ENCODE results near the gene FDCSP. TPM values are rescaled to one million over a fixed set of nuclear protein-coding genes. Genes with fewer than 3 reads are reported as not detected.

Gene FDCSP
- total and polyA plus RNA-seq, 4 donors = not detected

- DNase-seq (ENCODE audit: low spot score) = no peak
- H3K9me3 ChIP-seq (ENCODE audit: control insufficient read depth in 4 of 4, low read length in 3 of 4) = no peaks in the 10 kb centered on the region
- H3K9ac ChIP-seq (ENCODE audit: low read depth in 1 of 2, low read length in 2 of 2) = no peak overlapping the region
- H3K4me3 ChIP-seq (ENCODE audit: low read depth in 1 of 3, low read length in 3 of 3) = no peak overlapping the region
- H3K4me1 ChIP-seq (ENCODE audit: control insufficient read depth in 4 of 4, insufficient read depth in 4 of 4, low read length in 3 of 4) = peaks cover 0 to 9% (median 4%) of the 10 kb centered on the region in 4 donors
- no peak overlapping the region for H3K27ac ChIP-seq (ENCODE audit: low read depth in 1 of 2, low read length in 2 of 2)
- no peaks in the 10 kb centered on the region for H3K36me3 ChIP-seq (ENCODE audit: control insufficient read depth in 4 of 4, insufficient read depth in 3 of 4, low read depth in 1 of 4, low read length in 3 of 4)
- WGBS = 85% methylated on average over 5 of the region's 5 CpGs
- TF ChIP-seq FOXA2 (IDR thresholded peaks at IDR 0.05) = no peak
- TF ChIP-seq YY1 (IDR thresholded peaks at IDR 0.05) = no peak
- no peak for TF ChIP-seq MAX (IDR thresholded peaks at IDR 0.05)
- no peak for TF ChIP-seq CTCF (IDR thresholded peaks at IDR 0.05; ENCODE audit: low read depth, low read length, missing input control)
- TF ChIP-seq RAD21 (IDR thresholded peaks at IDR 0.05) = no peak
- no peak for TF ChIP-seq ZBTB33 (IDR thresholded peaks at IDR 0.05)
- no peak for TF ChIP-seq NR2F2 (IDR thresholded peaks at IDR 0.05)
- no peak for TF ChIP-seq REST (IDR thresholded peaks at IDR 0.05)
- TF ChIP-seq HNF4G (IDR thresholded peaks at IDR 0.05) = no peak
- no peak for TF ChIP-seq HNF4A (conservative IDR thresholded peaks at IDR 0.05)
- no peak for TF ChIP-seq SP1 (IDR thresholded peaks at IDR 0.05)
- no peak for TF ChIP-seq FOXA1 (IDR thresholded peaks at IDR 0.05)
- TF ChIP-seq GABPA (IDR thresholded peaks at IDR 0.05 in 1 of 2, conservative IDR thresholded peaks at IDR 0.05 in 1 of 2) = no peak
- no peaks in the 10 kb centered on the region for H3K27me3 ChIP-seq (ENCODE audit: control insufficient read depth in 4 of 4, insufficient read depth in 4 of 4, low read length in 3 of 4)
Measured at GRCh38 chr4:70178075-70178660, 47.8 kb upstream of the FDCSP start.

GRCh38 chr4:70179811-70180210, 46.1 kb upstream of the FDCSP start:
- H3K27ac ChIP-seq (ENCODE audit: low read depth in 1 of 2, low read length in 2 of 2) = no peak overlapping the region
- H3K4me3 ChIP-seq (ENCODE audit: low read depth in 1 of 3, low read length in 3 of 3) = no peak overlapping the region
- no peaks in the 10 kb centered on the region for H3K9me3 ChIP-seq (ENCODE audit: control insufficient read depth in 4 of 4, low read length in 3 of 4)
- no peaks in the 10 kb centered on the region for H3K27me3 ChIP-seq (ENCODE audit: control insufficient read depth in 4 of 4, insufficient read depth in 4 of 4, low read length in 3 of 4)
- H3K4me1 ChIP-seq (ENCODE audit: control insufficient read depth in 4 of 4, insufficient read depth in 4 of 4, low read length in 3 of 4) = peaks cover 0 to 13% (median 4%) of the 10 kb centered on the region in 4 donors
- DNase-seq (ENCODE audit: low spot score) = no peak
- H3K9ac ChIP-seq (ENCODE audit: low read depth in 1 of 2, low read length in 2 of 2) = no peak overlapping the region
- WGBS = 71% methylated on average over 2 of the region's 2 CpGs
- no peaks in the 10 kb centered on the region for H3K36me3 ChIP-seq (ENCODE audit: control insufficient read depth in 4 of 4, insufficient read depth in 3 of 4, low read depth in 1 of 4, low read length in 3 of 4)
- no peak for TF ChIP-seq FOXA1 (IDR thresholded peaks at IDR 0.05)
- TF ChIP-seq SP1 (IDR thresholded peaks at IDR 0.05) = no peak
- TF ChIP-seq FOXA2 (IDR thresholded peaks at IDR 0.05) = no peak
- no peak for TF ChIP-seq RXRA (IDR thresholded peaks at IDR 0.05)
- TF ChIP-seq NR2F2 (IDR thresholded peaks at IDR 0.05) = no peak
- no peak for TF ChIP-seq RAD21 (IDR thresholded peaks at IDR 0.05)
- TF ChIP-seq REST (IDR thresholded peaks at IDR 0.05) = no peak
- no peak for TF ChIP-seq TAF1 (conservative IDR thresholded peaks at IDR 0.05)
- no peak for TF ChIP-seq HNF4A (conservative IDR thresholded peaks at IDR 0.05)
- no peak for TF ChIP-seq YY1 (IDR thresholded peaks at IDR 0.05)
- TF ChIP-seq MAX (IDR thresholded peaks at IDR 0.05) = no peak
- no peak for TF ChIP-seq ATF3 (IDR thresholded peaks at IDR 0.05)
- TF ChIP-seq ZBTB33 (IDR thresholded peaks at IDR 0.05) = no peak
- TF ChIP-seq HNF4G (IDR thresholded peaks at IDR 0.05) = no peak
- TF ChIP-seq EGR1 (IDR thresholded peaks at IDR 0.05; ENCODE audit: low read depth in 2 of 2) = no peak

All from liver (tissue), 9 donors.